ENCODE measurements around the gene STN1.

Gene STN1

GRCh38 chr10:103843854-103844570, 74.0 kb downstream of the STN1 start:
- no peaks in the 10 kb centered on the region for H3K36me3 ChIP-seq (ENCODE audit: insufficient read depth, low read length)
- TF ChIP-seq EZH2 (IDR thresholded peaks at IDR 0.05), result no peak
- no peak for TF ChIP-seq POLR2AphosphoS5 (IDR thresholded peaks at IDR 0.05; ENCODE audit: borderline replicate concordance, low read depth, low read length)
- TF ChIP-seq FOXP2 (optimal IDR thresholded peaks at IDR 0.05; ENCODE audit: control extremely low read depth, extremely low read length, insufficient read depth), result no peak
- H3K4me3 ChIP-seq, result no peak overlapping the region
- DNase-seq (ENCODE audit: low read depth, low spot score), result no peak
- H3K27ac ChIP-seq, result no peak overlapping the region
- no peaks in the 10 kb centered on the region for H3K9me3 ChIP-seq (ENCODE audit: low read depth, low read length)
- no peak overlapping the region for H3K9ac ChIP-seq (ENCODE audit: insufficient read length)

GRCh38 chr10:103843045-103843444, 74.9 kb downstream of the STN1 start:
- Histone ChIP-seq H3K4me3 (no peak overlapping the region), H3K36me3 (ENCODE audit: insufficient read depth, low read length) (no peaks in the 10 kb centered on the region), H3K9ac (ENCODE audit: insufficient read length) (no peak overlapping the region), H3K27ac (no peak overlapping the region), H3K9me3 (ENCODE audit: low read depth, low read length) (no peaks in the 10 kb centered on the region)
- TF ChIP-seq FOXP2 (optimal IDR thresholded peaks at IDR 0.05; ENCODE audit: control extremely low read depth, extremely low read length, insufficient read depth), result no peak
- TF ChIP-seq EZH2 (IDR thresholded peaks at IDR 0.05), result no peak
- no peak for TF ChIP-seq POLR2AphosphoS5 (IDR thresholded peaks at IDR 0.05; ENCODE audit: borderline replicate concordance, low read depth, low read length)
- no peak for DNase-seq (ENCODE audit: low read depth, low spot score)

- Histone ChIP-seq H3K36me3 (ENCODE audit: insufficient read depth, low read length) (no peaks in the 10 kb centered on the region), H3K9me3 (ENCODE audit: low read depth, low read length) (no peaks in the 10 kb centered on the region), H3K9ac (ENCODE audit: insufficient read length) (no peak overlapping the region), H3K4me3 (no peak overlapping the region), H3K27ac (no peak overlapping the region)
- DNase-seq (ENCODE audit: low read depth, low spot score), result no peak
- TF ChIP-seq EZH2 (IDR thresholded peaks at IDR 0.05) (no peak), POLR2AphosphoS5 (IDR thresholded peaks at IDR 0.05; ENCODE audit: borderline replicate concordance, low read depth, low read length) (no peak), FOXP2 (optimal IDR thresholded peaks at IDR 0.05; ENCODE audit: control extremely low read depth, extremely low read length, insufficient read depth) (no peak)
Measured at GRCh38 chr10:103842605-103843004, 75.4 kb downstream of the STN1 start.

- no peaks in the 10 kb centered on the region for H3K36me3 ChIP-seq (ENCODE audit: insufficient read depth, low read length)
- no peak for DNase-seq (ENCODE audit: low read depth, low spot score)
- no peak overlapping the region for H3K27ac ChIP-seq
- TF ChIP-seq POLR2AphosphoS5 (IDR thresholded peaks at IDR 0.05; ENCODE audit: borderline replicate concordance, low read depth, low read length) (no peak), EZH2 (IDR thresholded peaks at IDR 0.05) (no peak), FOXP2 (optimal IDR thresholded peaks at IDR 0.05; ENCODE audit: control extremely low read depth, extremely low read length, insufficient read depth) (no peak)
- no peaks in the 10 kb centered on the region for H3K9me3 ChIP-seq (ENCODE audit: low read depth, low read length)
- H3K4me3 ChIP-seq, result no peak overlapping the region
- no peak overlapping the region for H3K9ac ChIP-seq (ENCODE audit: insufficient read length)
Measured at GRCh38 chr10:103841519-103841918, 76.5 kb downstream of the STN1 start.

- no peak for TF ChIP-seq POLR2AphosphoS5 (IDR thresholded peaks at IDR 0.05; ENCODE audit: borderline replicate concordance, low read depth, low read length)
- no peak for TF ChIP-seq FOXP2 (optimal IDR thresholded peaks at IDR 0.05; ENCODE audit: control extremely low read depth, extremely low read length, insufficient read depth)
- no peak for TF ChIP-seq EZH2 (IDR thresholded peaks at IDR 0.05)
- no peak overlapping the region for H3K9ac ChIP-seq (ENCODE audit: insufficient read length)
- no peak overlapping the region for H3K4me3 ChIP-seq
- no peak overlapping the region for H3K27ac ChIP-seq
- H3K9me3 ChIP-seq (ENCODE audit: low read depth, low read length), result no peaks in the 10 kb centered on the region
- no peaks in the 10 kb centered on the region for H3K36me3 ChIP-seq (ENCODE audit: insufficient read depth, low read length)
- DNase-seq (ENCODE audit: low read depth, low spot score), result no peak
Measured at GRCh38 chr10:103840740-103841070, 77.3 kb downstream of the STN1 start.

GRCh38 chr10:103839872-103840739, 77.9 kb downstream of the STN1 start:
- H3K9me3 ChIP-seq (ENCODE audit: low read depth, low read length), result no peaks in the 10 kb centered on the region
- DNase-seq (ENCODE audit: low read depth, low spot score), result no peak
- TF ChIP-seq FOXP2 (optimal IDR thresholded peaks at IDR 0.05; ENCODE audit: control extremely low read depth, extremely low read length, insufficient read depth) (no peak), POLR2AphosphoS5 (IDR thresholded peaks at IDR 0.05; ENCODE audit: borderline replicate concordance, low read depth, low read length) (no peak), EZH2 (IDR thresholded peaks at IDR 0.05) (no peak)
- no peak overlapping the region for H3K9ac ChIP-seq (ENCODE audit: insufficient read length)
- H3K27ac ChIP-seq, result no peak overlapping the region
- no peaks in the 10 kb centered on the region for H3K36me3 ChIP-seq (ENCODE audit: insufficient read depth, low read length)
- H3K4me3 ChIP-seq, result no peak overlapping the region

DNA sequence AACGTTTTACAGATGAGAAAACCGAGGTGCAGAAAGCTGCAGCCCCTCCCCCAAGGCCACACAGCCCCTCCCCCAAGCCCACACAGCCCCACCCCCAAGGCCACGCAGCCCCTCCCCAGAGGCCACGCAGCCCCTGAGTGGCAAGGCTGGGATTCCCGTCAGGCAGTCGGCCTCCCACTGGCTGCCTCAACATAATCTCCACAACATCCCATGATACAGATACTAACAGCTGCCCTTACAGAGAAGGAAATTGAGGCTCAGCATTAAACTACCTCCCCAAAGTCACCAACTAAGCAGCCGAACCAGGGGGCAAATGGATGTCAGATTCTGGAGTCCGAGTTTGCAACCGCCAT, 78.5 kb downstream of the STN1 start:
- no peak overlapping the region for H3K9ac ChIP-seq (ENCODE audit: insufficient read length)
- H3K4me3 ChIP-seq, result no peak overlapping the region
- no peak for TF ChIP-seq EZH2 (IDR thresholded peaks at IDR 0.05)
- no peak for TF ChIP-seq POLR2AphosphoS5 (IDR thresholded peaks at IDR 0.05; ENCODE audit: borderline replicate concordance, low read depth, low read length)
- TF ChIP-seq FOXP2 (optimal IDR thresholded peaks at IDR 0.05; ENCODE audit: control extremely low read depth, extremely low read length, insufficient read depth), result no peak
- no peaks in the 10 kb centered on the region for H3K36me3 ChIP-seq (ENCODE audit: insufficient read depth, low read length)
- H3K9me3 ChIP-seq (ENCODE audit: low read depth, low read length), result no peaks in the 10 kb centered on the region
- H3K27ac ChIP-seq, result no peak overlapping the region
- no peak for DNase-seq (ENCODE audit: low read depth, low spot score)

DNA sequence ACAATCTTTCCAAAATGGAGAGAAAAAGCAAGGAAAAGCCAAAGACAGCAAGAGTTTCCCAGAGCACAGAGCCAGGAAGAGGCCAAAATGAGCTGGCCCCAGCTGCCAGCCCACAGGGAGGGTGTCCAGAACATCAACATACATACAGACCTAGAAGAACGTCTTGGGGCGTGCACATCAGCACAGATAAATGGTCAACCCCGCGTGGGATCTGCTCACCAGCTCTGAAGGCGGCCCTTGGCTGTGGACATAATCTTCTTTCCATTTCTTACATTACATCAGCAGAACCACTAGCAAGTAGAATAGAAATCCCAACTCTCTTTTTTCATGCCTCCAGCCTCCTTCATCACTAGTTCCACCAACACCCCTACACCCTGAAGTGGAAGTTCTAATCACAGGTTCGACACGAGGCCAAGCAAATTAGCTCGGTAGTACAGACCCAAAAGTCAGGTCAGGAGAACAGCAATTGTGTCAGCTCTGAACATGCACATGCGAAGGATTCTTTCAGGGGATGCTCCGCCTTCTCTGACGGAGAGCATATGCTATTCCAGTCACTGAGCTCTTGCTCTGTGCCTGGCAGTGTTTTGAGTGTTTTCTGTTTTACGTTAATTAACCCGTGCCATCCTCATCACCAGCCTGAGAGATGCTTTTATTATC, 79.0 kb downstream of the STN1 start:
- Histone ChIP-seq H3K4me3 (no peak overlapping the region), H3K9me3 (ENCODE audit: low read depth, low read length) (no peaks in the 10 kb centered on the region), H3K9ac (ENCODE audit: insufficient read length) (no peak overlapping the region), H3K36me3 (ENCODE audit: insufficient read depth, low read length) (no peaks in the 10 kb centered on the region), H3K27ac (no peak overlapping the region)
- no peak for DNase-seq (ENCODE audit: low read depth, low spot score)
- TF ChIP-seq FOXP2 (optimal IDR thresholded peaks at IDR 0.05; ENCODE audit: control extremely low read depth, extremely low read length, insufficient read depth) (no peak), EZH2 (IDR thresholded peaks at IDR 0.05) (no peak), POLR2AphosphoS5 (IDR thresholded peaks at IDR 0.05; ENCODE audit: borderline replicate concordance, low read depth, low read length) (no peak)
